Activated T-helper 2 cell treated with anti-CD3 and anti-CD28 coated beads, Interferon-gamma antibody, Interleukin-2, Interleukin-4, amounts not matched to agents 10 μg/mL and 5 μg/mL and 100 μg/mL, durations not matched to agents 14 hours and 24 hours and 36 hours (primary cell): ENCODE measurements around the gene PRDM2. TPM values are rescaled to one million over a fixed set of nuclear protein-coding genes. Genes with fewer than 3 reads are reported as not detected.
"Not testable (repeated sequence)": the region's sequence is repeated elsewhere in the genome, so short reads cannot be mapped to it uniquely, and the experiment has no call there.

Source experiments
- DNase-seq: peaks from one replicate; pipeline ENCODE4 v3.0.0; 2021; ENCODE audit warnings: low spot score
- H3K27ac Mint-ChIP-seq: one replicate; pipeline ENCODE4 v1.8.0; 2021; ENCODE audit warnings: mixed read lengths
- H3K27me3 Mint-ChIP-seq: one replicate; pipeline ENCODE4 v1.8.0; 2021; ENCODE audit warnings: low read depth, mixed read lengths
- H3K36me3 Mint-ChIP-seq: one replicate; pipeline ENCODE4 v1.8.0; 2021; ENCODE audit warnings: low read depth, mixed read lengths
- H3K4me1 Mint-ChIP-seq: one replicate; pipeline ENCODE4 v1.8.0; 2021; ENCODE audit warnings: low read depth, mixed read lengths
- H3K4me3 Mint-ChIP-seq: one replicate; pipeline ENCODE4 v1.8.0; 2021; ENCODE audit warnings: low read depth, mild to moderate bottlenecking, moderate library complexity, mixed read lengths
- H3K9me3 Mint-ChIP-seq: one replicate; pipeline ENCODE4 v1.8.0; 2021; ENCODE audit warnings: mixed read lengths
- intact Hi-C: fragments of 100-400 bp; cut with micrococcal nuclease; formaldehyde crosslinking; loops from one replicate; pipeline ENCODE4 v1.15.1; 2023
- total RNA-seq: library from RNA; stranded (reverse); gene quantifications from 2 replicates; pipeline ENCODE4 v1.2.3, GENCODE V29; 2022

The PRDM2 gene
- total RNA-seq, 1 donor from 2014 or later, result 45.0 TPM

GRCh38 chr1:13703128-13703513 is 3.1 kb downstream of the PRDM2 start:
- Mint-ChIP-seq H3K27me3 (no peaks in the 10 kb centered on the region), H3K9me3 (peaks cover 6% of the 10 kb centered on the region), H3K27ac (peak overlapping the region; percentile 85), H3K36me3 (peaks cover 24% of the 10 kb centered on the region), H3K4me3 (no peak overlapping the region), H3K4me1 (peaks cover 40% of the 10 kb centered on the region)
- intact Hi-C loops, result no loop called here
- DNase-seq, result no peak

GRCh38 chr1:13703558-13704490 is 3.8 kb downstream of the PRDM2 start:
- intact Hi-C loops, result no loop called here
- Mint-ChIP-seq H3K27me3 (no peaks in the 10 kb centered on the region), H3K4me1 (peaks cover 44% of the 10 kb centered on the region), H3K27ac (no peak overlapping the region), H3K4me3 (no peak overlapping the region), H3K9me3 (peaks cover 5% of the 10 kb centered on the region), H3K36me3 (peaks cover 24% of the 10 kb centered on the region)
- DNase-seq, result no peak

GRCh38 chr1:13706046-13706445 is 6.1 kb downstream of the PRDM2 start:
- Mint-ChIP-seq H3K4me1 (peaks cover 36% of the 10 kb centered on the region), H3K27ac (no peak overlapping the region), H3K4me3 (no peak overlapping the region), H3K27me3 (no peaks in the 10 kb centered on the region), H3K9me3 (no peaks in the 10 kb centered on the region), H3K36me3 (peaks cover 16% of the 10 kb centered on the region)
- intact Hi-C loops, result no loop called here
- no peak for DNase-seq

- H3K9me3 Mint-ChIP-seq, result no peaks in the 10 kb centered on the region
- H3K27me3 Mint-ChIP-seq, result no peaks in the 10 kb centered on the region
- no peak overlapping the region for H3K4me3 Mint-ChIP-seq
- intact Hi-C loops, result no loop called here
- peaks cover 16% of the 10 kb centered on the region for H3K36me3 Mint-ChIP-seq
- no peak for DNase-seq
- no peak overlapping the region for H3K27ac Mint-ChIP-seq
- peaks cover 27% of the 10 kb centered on the region for H3K4me1 Mint-ChIP-seq
These were observed 7.2 kb downstream of the PRDM2 start for GRCh38 chr1:13707164-13707563.

GRCh38 chr1:13708380-13708982 is 8.5 kb downstream of the PRDM2 start:
- intact Hi-C loops, result no loop called here
- DNase-seq, result no peak
- no peaks in the 10 kb centered on the region for H3K27me3 Mint-ChIP-seq
- H3K9me3 Mint-ChIP-seq, result no peaks in the 10 kb centered on the region
- no peak overlapping the region for H3K4me3 Mint-ChIP-seq
- H3K36me3 Mint-ChIP-seq, result peaks cover 8% of the 10 kb centered on the region
- peaks cover 21% of the 10 kb centered on the region for H3K4me1 Mint-ChIP-seq
- no peak overlapping the region for H3K27ac Mint-ChIP-seq

- H3K4me1 Mint-ChIP-seq, result peaks cover 13% of the 10 kb centered on the region
- no peak for DNase-seq
- peaks cover 8% of the 10 kb centered on the region for H3K36me3 Mint-ChIP-seq
- H3K27me3 Mint-ChIP-seq, result no peaks in the 10 kb centered on the region
- intact Hi-C loops, result no loop called here
- H3K4me3 Mint-ChIP-seq, result no peak overlapping the region
- H3K9me3 Mint-ChIP-seq, result no peaks in the 10 kb centered on the region
- H3K27ac Mint-ChIP-seq, result no peak overlapping the region
These were observed 10.1 kb downstream of the PRDM2 start for GRCh38 chr1:13710086-13710485.

DNA sequence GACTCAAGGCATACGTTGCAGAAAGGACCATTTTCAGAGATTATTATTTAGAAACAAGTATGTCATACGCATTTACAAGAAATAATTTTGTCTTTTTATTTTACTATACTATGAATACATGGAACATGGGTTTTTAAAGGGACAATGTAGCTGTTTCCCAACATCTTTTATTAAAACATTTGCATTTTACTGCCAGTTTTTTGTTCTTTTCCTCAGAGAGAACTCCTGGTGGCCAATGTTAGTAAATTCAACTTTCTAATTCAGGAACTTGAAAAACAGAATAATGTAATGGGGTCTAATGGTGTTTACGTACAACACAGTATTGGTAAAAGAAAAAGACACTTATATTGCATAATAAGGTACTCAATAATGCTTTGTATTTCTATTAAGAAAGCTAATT is 14.9 kb downstream of the PRDM2 start:
- DNase-seq, result no peak
- Mint-ChIP-seq H3K9me3 (no peaks in the 10 kb centered on the region), H3K4me1 (peaks cover 8% of the 10 kb centered on the region), H3K27me3 (no peaks in the 10 kb centered on the region), H3K27ac (no peak overlapping the region), H3K4me3 (no peak overlapping the region), H3K36me3 (peaks cover 12% of the 10 kb centered on the region)
- intact Hi-C loops, result no loop called here

- intact Hi-C loops, H3K27ac Mint-ChIP-seq, H3K4me1 Mint-ChIP-seq, H3K27me3 Mint-ChIP-seq, DNase-seq, H3K4me3 Mint-ChIP-seq, H3K9me3 Mint-ChIP-seq: not testable (repeated sequence)
- H3K36me3 Mint-ChIP-seq, result peaks cover 12% of the 10 kb centered on the region
These were observed 15.8 kb downstream of the PRDM2 start for GRCh38 chr1:13715616-13716287.

- Mint-ChIP-seq H3K36me3 (peaks cover 4% of the 10 kb centered on the region), H3K9me3 (no peaks in the 10 kb centered on the region), H3K27me3 (no peaks in the 10 kb centered on the region), H3K4me3 (no peak overlapping the region), H3K27ac (no peak overlapping the region), H3K4me1 (peaks cover 10% of the 10 kb centered on the region)
- DNase-seq, result no peak
- intact Hi-C loops, result no loop called here
These were observed 22.9 kb downstream of the PRDM2 start for GRCh38 chr1:13722808-13723360.

GRCh38 chr1:13723810-13724209 is 23.8 kb downstream of the PRDM2 start:
- Mint-ChIP-seq H3K4me3 (no peak overlapping the region), H3K27ac (no peak overlapping the region), H3K27me3 (no peaks in the 10 kb centered on the region), H3K9me3 (no peaks in the 10 kb centered on the region), H3K4me1 (peaks cover 13% of the 10 kb centered on the region), H3K36me3 (no peaks in the 10 kb centered on the region)
- no peak for DNase-seq
- intact Hi-C loops, result no loop called here

DNA sequence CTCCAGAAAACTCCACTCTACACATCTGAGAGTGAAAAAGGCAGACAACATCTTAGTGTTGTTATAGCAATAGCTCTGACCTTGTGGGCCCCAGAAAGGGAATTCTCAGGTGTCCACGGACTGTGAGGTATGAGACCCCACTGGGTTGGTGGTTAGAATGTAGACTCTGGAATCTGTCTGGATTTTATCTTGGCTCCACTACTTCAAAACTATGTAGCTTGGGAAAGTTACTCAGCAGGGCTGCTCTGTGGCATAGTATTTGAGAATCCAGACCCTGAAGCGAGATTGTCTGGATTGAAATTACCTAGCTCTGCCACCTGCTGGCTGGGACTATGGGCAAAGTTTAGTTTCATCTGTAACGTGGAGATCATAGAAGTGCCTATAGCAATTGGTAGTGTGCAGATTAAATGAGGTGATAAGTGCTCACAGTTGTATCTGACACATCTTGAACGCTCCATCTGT is 25.8 kb downstream of the PRDM2 start:
- no peak overlapping the region for H3K4me3 Mint-ChIP-seq
- no peaks in the 10 kb centered on the region for H3K9me3 Mint-ChIP-seq
- peak; percentile 27 for DNase-seq
- H3K27ac Mint-ChIP-seq, result no peak overlapping the region
- H3K4me1 Mint-ChIP-seq, result peaks cover 27% of the 10 kb centered on the region
- H3K36me3 Mint-ChIP-seq, result no peaks in the 10 kb centered on the region
- intact Hi-C loops, result loop anchor here (1.0 kb wide), 1 partner anchor 60 kb away; no protein-coding TSS in a partner anchor
- H3K27me3 Mint-ChIP-seq, result no peaks in the 10 kb centered on the region

GRCh38 chr1:13728091-13728715 is 28.2 kb downstream of the PRDM2 start:
- Mint-ChIP-seq H3K4me1 (peaks cover 47% of the 10 kb centered on the region), H3K9me3 (no peaks in the 10 kb centered on the region), H3K36me3 (peaks cover 15% of the 10 kb centered on the region), H3K27me3 (no peaks in the 10 kb centered on the region), H3K4me3 (no peak overlapping the region), H3K27ac (no peak overlapping the region)
- DNase-seq, result no peak
- intact Hi-C loops, result no loop called here
